Keratinocyte (primary cell): ENCODE data around the gene SLC12A9.

Source experiments
- CTCF ChIP-seq, 3 experiments: IDR thresholded peaks in 1 of 3; conservative IDR thresholded peaks in 1 of 3; optimal IDR thresholded peaks in 1 of 3; 2 replicates in 2 of 3; 3 replicates in 1 of 3; pipeline versions ENCODE3 to v1.5.1; 2011; ENCODE audit warnings: low read length in 3 of 3, mild to moderate bottlenecking in 3 of 3, moderate library complexity in 2 of 3, control low read depth in 1 of 3, inconsistent platforms in 1 of 3; ENCODE audit not compliant: insufficient read depth in 2 of 3; ENCODE audit errors: extremely low read depth in 1 of 3
- EZH2 ChIP-seq: IDR thresholded peaks from one replicate; pipeline ENCODE4 v1.6.1; 2012; ENCODE audit warnings: inconsistent platforms, mild to moderate bottlenecking, low read length, moderate library complexity

- no peak for TF ChIP-seq EZH2
- TF ChIP-seq CTCF (optimal IDR thresholded peaks at IDR 0.05 in 1 of 3, IDR thresholded peaks at IDR 0.05 in 1 of 3, conservative IDR thresholded peaks at IDR 0.05 in 1 of 3; ENCODE audit: extremely low read depth in 1 of 3, insufficient read depth in 2 of 3, low read length in 3 of 3) = no peak
Measured at GRCh38 chr7:100888291-100888987, 35.9 kb downstream of the SLC12A9 start.
